Aorta (tissue), 5 donors: ENCODE measurements around the gene RDH12. TPM values are rescaled to one million over a fixed set of nuclear protein-coding genes. Genes with fewer than 3 reads are reported as not detected.
A peak's percentile ranks its signal among the peaks of the same experiment; 100 is the strongest.

ENCODE experiments used
- ATAC-seq: fragments of 200-7000 bp; cut with Tn5 transposase; one replicate; pipeline ENCODE4 v1.9.1; 2022; ENCODE audit warnings: moderate library complexity; ENCODE audit not compliant: low FRiP score
- DNase-seq, 2 donors: peaks; one replicate each; pipeline ENCODE4 v3.0.0-alpha.2; 2020
- H3K27ac ChIP-seq, 2 donors: one replicate each; pipeline ENCODE4 v1.5.1; 2013; ENCODE audit warnings: low read length in 2 of 2, mild to moderate bottlenecking in 2 of 2, moderate library complexity in 2 of 2, control low read depth in 1 of 2, inconsistent platforms in 1 of 2, low read depth in 1 of 2
- H3K27me3 ChIP-seq, 2 donors: one replicate each; pipeline ENCODE4 v1.6.1; 2013; ENCODE audit warnings: control low read depth in 1 of 2, low read length in 1 of 2, mild to moderate bottlenecking in 1 of 2, moderate library complexity in 1 of 2; ENCODE audit not compliant: insufficient read depth in 2 of 2, control insufficient read depth in 1 of 2
- H3K36me3 ChIP-seq, 2 donors: one replicate each; pipeline ENCODE4 v1.6.1; 2013; ENCODE audit warnings: control low read depth in 1 of 2, low read length in 1 of 2, mild to moderate bottlenecking in 1 of 2; ENCODE audit not compliant: insufficient read depth in 2 of 2, control insufficient read depth in 1 of 2
- H3K4me1 ChIP-seq, 2 donors: one replicate each; pipeline ENCODE4 v1.6.1; 2013; ENCODE audit warnings: low read length in 2 of 2, control low read depth in 1 of 2, mild to moderate bottlenecking in 1 of 2, moderate library complexity in 1 of 2; ENCODE audit not compliant: insufficient read depth in 2 of 2, control insufficient read depth in 1 of 2
- H3K4me3 ChIP-seq, 2 donors: one replicate each; pipeline ENCODE4 v1.5.1; 2013; ENCODE audit warnings: low read length in 2 of 2, control low read depth in 1 of 2, mild to moderate bottlenecking in 1 of 2
- H3K9me3 ChIP-seq: one replicate; pipeline ENCODE4 v1.6.1; 2013; ENCODE audit warnings: mild to moderate bottlenecking, low read length; ENCODE audit not compliant: control insufficient read depth
- WGBS, 2 donors: extraction: QIAGEN DNeasy Blood & Tissue Kit; methylation state at CpG; one replicate each; pipeline ENCODE4 v1.1.7; 2013; 5-methylcytosine and 5-hydroxymethylcytosine counted together
- intact Hi-C, 2 donors: fragments of 100-400 bp; cut with DNase I; formaldehyde crosslinking; loops; one replicate each; pipeline versions ENCODE4 v1.14.2 to v1.15.0; 2022
- polyA plus RNA-seq, 2 donors: library from polyadenylated mRNA; stranded (reverse); fragments of 200-250 nt; gene quantifications; one replicate each; pipeline ENCODE4 v1.2.3, GENCODE V29; 2013
- total RNA-seq, 2 donors: library from RNA; stranded (reverse); fragmentation: NEBNext Ultra II Directional; extraction: Animal tissue kit (Norgen Biotek cat#: 25700); gene quantifications; one replicate each; pipeline ENCODE4 v1.2.1, GENCODE V29; 2021
- donor health status: healthy with polysubstance abuse.
- donor health status: Bipolar disorder and iron deficiency.
- donor health status: DM: no; HTN: no; CAD: no.
- donor health status: DM: no; HTN: no; CAD: no.
- donor health status: DM: yes; HTN: yes; CAD: no.

The RDH12 gene
- total and polyA plus RNA-seq, 4 donors = 0.50 TPM; not detected in 3

DNA sequence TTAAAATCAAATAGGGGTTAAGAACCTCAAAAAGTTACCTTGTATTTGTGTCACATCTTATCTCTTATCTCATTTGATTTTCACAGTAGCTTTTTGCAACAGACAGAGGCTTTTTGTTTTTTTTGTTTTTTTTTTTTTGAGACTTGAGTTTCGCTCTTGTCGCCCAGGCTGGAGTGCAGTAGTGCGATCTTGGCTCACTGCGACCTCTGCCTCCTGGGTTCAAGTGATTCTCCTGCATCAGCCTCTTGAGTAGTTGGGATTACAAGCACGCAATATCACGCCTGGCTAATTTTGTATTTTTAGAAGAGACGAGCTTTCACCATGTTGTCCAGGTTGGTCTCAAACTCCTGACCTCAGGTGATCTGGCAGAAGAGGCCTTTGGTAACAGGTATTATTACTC lies 25.7 kb downstream of the RDH12 start:
- 93 to 95% methylated on average over 7 of the region's 7 CpGs for WGBS, 2 donors
- DNase-seq = no peak
- Histone ChIP-seq H3K4me1 (peaks cover 0 to under 1% of the 10 kb centered on the region in 2 donors), H3K27ac (no peak overlapping the region), H3K4me3 (no peak overlapping the region), H3K27me3 (no peaks in the 10 kb centered on the region), H3K9me3 (no peaks in the 10 kb centered on the region), H3K36me3 (no peaks in the 10 kb centered on the region)
- intact Hi-C loops = no loop called here
- no peak for ATAC-seq

- no peaks in the 10 kb centered on the region for H3K36me3 ChIP-seq
- no peaks in the 10 kb centered on the region for H3K9me3 ChIP-seq
- no peaks in the 10 kb centered on the region for H3K27me3 ChIP-seq
- H3K4me1 ChIP-seq = no peaks in the 10 kb centered on the region
- no peak overlapping the region for H3K27ac ChIP-seq
- H3K4me3 ChIP-seq = no peak overlapping the region
- intact Hi-C loops = no loop called here
- DNase-seq (no peak), ATAC-seq (no peak)
Measured at GRCh38 chr14:67728258-67728657, 26.6 kb downstream of the RDH12 start.

- ATAC-seq = no peak
- Histone ChIP-seq H3K27me3 (no peaks in the 10 kb centered on the region), H3K4me1 (no peaks in the 10 kb centered on the region), H3K27ac (no peak overlapping the region), H3K9me3 (no peaks in the 10 kb centered on the region), H3K4me3 (no peak overlapping the region), H3K36me3 (no peaks in the 10 kb centered on the region)
- no peak for DNase-seq
- WGBS, 2 donors = 36 to 38% methylated on average over 21 of the region's 21 CpGs
- intact Hi-C loops = no loop called here
Measured at GRCh38 chr14:67729072-67729885, 27.6 kb downstream of the RDH12 start.

DNA sequence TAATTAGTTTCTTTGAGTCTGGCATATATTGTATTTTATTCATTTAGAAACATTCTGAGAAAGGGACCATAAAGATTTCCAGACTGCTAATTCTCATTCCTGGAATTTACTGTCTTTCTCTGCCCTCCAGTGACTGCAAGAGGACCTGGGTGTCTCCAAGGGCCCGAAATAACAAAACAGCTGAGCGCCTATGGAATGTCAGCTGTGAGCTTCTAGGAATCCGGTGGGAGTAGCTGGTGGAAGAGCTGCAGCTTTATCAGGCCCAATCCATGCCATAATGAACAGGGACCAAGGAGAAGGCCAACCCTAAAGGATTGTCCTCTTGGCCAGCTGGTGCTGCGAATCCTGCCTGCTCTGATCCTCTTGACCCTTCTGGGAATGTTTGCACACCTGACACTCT lies 31.9 kb downstream of the RDH12 start:
- Histone ChIP-seq H3K4me1 (no peaks in the 10 kb centered on the region), H3K36me3 (no peaks in the 10 kb centered on the region), H3K27ac (no peak overlapping the region), H3K27me3 (no peaks in the 10 kb centered on the region), H3K9me3 (no peaks in the 10 kb centered on the region), H3K4me3 (no peak overlapping the region)
- intact Hi-C loops = no loop called here
- WGBS, 2 donors = 62 to 69% methylated on average over 4 of the region's 4 CpGs
- DNase-seq (no peak), ATAC-seq (no peak)

- Histone ChIP-seq H3K27ac (no peak overlapping the region), H3K4me3 (no peak overlapping the region), H3K36me3 (no peaks in the 10 kb centered on the region), H3K27me3 (no peaks in the 10 kb centered on the region), H3K9me3 (no peaks in the 10 kb centered on the region), H3K4me1 (no peaks in the 10 kb centered on the region)
- intact Hi-C loops = no loop called here
- DNase-seq = no peak
- no peak for ATAC-seq
- WGBS, 2 donors = 73 to 75% methylated on average over 3 of the region's 3 CpGs
Measured at GRCh38 chr14:67734675-67735074, 33.0 kb downstream of the RDH12 start.

DNA sequence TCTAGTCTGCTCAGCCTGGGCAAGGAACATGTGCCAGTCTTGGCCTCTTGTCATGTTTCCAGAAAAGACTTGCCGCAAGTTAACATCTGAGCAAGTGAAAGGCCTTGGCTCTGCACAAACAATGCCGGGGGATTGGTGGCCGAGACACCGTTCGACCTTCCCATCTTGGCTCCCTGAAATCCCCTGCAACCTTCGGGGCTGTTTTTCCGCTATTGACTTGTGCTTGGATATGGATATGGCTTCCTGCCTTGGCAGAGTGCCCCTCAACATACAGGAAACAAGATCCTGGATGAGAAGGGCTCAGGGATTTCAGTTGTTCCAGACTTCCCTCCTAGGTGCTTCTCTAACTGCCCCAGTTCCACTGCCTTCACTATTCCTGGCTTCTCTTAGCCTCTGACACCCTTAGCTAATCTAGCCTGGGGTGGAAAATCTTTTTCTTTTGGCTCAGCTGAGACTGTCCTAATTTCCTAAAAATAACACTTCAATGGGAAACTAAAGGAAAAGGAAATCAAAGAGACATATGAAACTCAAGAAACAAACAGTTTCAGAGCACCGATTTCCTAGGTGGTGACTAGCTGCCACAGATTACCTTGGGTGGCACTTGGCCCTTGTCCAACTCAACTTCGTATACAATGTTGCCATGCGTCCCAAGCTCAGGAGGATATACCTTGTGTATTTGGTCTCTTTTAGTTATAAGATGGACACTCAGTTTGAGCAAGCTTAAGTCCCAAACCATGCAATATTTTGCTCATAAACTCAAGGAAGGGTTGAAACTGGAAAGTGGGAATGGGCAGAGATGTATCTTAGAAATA lies 33.9 kb downstream of the RDH12 start:
- ATAC-seq (no peak), DNase-seq (no peak)
- H3K9me3 ChIP-seq = no peaks in the 10 kb centered on the region
- no peaks in the 10 kb centered on the region for H3K4me1 ChIP-seq
- H3K36me3 ChIP-seq = no peaks in the 10 kb centered on the region
- WGBS, 2 donors = 79 to 81% methylated on average over 10 of the region's 10 CpGs
- no peak overlapping the region for H3K4me3 ChIP-seq
- H3K27me3 ChIP-seq = no peaks in the 10 kb centered on the region
- intact Hi-C loops = no loop called here
- no peak overlapping the region for H3K27ac ChIP-seq

DNA sequence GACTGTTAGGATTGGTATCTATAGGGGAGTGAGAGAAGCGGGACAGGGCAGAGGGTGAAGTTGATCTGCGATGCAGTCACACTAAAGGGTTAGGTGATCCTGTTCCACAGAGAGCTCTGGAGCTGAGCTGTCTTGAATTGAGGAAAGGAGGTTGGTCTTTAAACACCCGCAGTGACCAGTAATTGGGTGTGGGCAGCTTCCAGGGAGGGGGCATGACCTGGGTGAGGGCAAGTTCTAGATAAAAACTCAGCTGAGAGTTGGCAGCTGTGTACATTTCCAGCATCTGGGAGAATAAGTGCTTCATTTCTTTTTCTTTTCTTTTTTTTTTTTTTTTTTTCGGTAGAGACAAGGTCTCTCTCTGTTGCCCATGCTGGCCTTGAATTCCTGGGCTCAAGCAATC lies 35.1 kb downstream of the RDH12 start:
- Histone ChIP-seq H3K27ac (no peak overlapping the region), H3K4me1 (no peaks in the 10 kb centered on the region), H3K36me3 (no peaks in the 10 kb centered on the region), H3K4me3 (no peak overlapping the region), H3K27me3 (no peaks in the 10 kb centered on the region), H3K9me3 (no peaks in the 10 kb centered on the region)
- intact Hi-C loops = no loop called here
- WGBS, 2 donors = 83 to 86% methylated on average over 3 to 4 of the region's 4 CpGs
- DNase-seq (no peak), ATAC-seq (no peak)

GRCh38 chr14:67738740-67739504 lies 37.2 kb downstream of the RDH12 start:
- peak in 1 of 2 donors; percentile 70 for DNase-seq
- no peaks in the 10 kb centered on the region for H3K4me1 ChIP-seq
- 56 to 57% methylated on average over 12 of the region's 12 CpGs for WGBS, 2 donors
- H3K36me3 ChIP-seq = no peaks in the 10 kb centered on the region
- H3K27ac ChIP-seq = no peak overlapping the region
- peak; percentile 85 for ATAC-seq
- H3K27me3 ChIP-seq = no peaks in the 10 kb centered on the region
- intact Hi-C loops = no loop called here
- no peak overlapping the region for H3K4me3 ChIP-seq
- H3K9me3 ChIP-seq = no peaks in the 10 kb centered on the region
